Kidney (tissue), 14 donors: ENCODE data around the gene GPR183. TPM values are rescaled to one million over a fixed set of nuclear protein-coding genes. Genes with fewer than 3 reads are reported as not detected.
A peak's percentile ranks its signal among the peaks of the same experiment; 100 is the strongest.

Experiments used
- DNase-seq, 5 donors: peaks; one replicate each; pipeline ENCODE4 v3.0.0-alpha.2; 2013 to 2020
- FAIRE-seq: peaks from 2 replicates; lab custom pipeline; 2012; peaks lifted over from hg19 to GRCh38; lab: Jason Lieb, UNC
- H3K27ac ChIP-seq, 2 donors: one replicate each; pipeline ENCODE4 v1.7.0; 2013; ENCODE audit warnings: low read depth in 2 of 2, low read length in 2 of 2, inconsistent platforms in 1 of 2
- H3K27me3 ChIP-seq: one replicate; pipeline ENCODE4 v1.7.1; 2013; ENCODE audit warnings: low read length, inconsistent platforms; ENCODE audit not compliant: control insufficient read depth, insufficient read depth
- H3K36me3 ChIP-seq, 3 donors: one replicate each; pipeline versions ENCODE4 v1.7.0 to v1.7.1; 2013; ENCODE audit warnings: low read length in 3 of 3, control low read depth in 1 of 3, inconsistent platforms in 1 of 3; ENCODE audit not compliant: insufficient read depth in 3 of 3, control insufficient read depth in 2 of 3
- H3K4me1 ChIP-seq, 3 donors: one replicate each; pipeline versions ENCODE4 v1.7.0 to v1.7.1; 2013; ENCODE audit warnings: low read length in 3 of 3, inconsistent platforms in 1 of 3, low read depth in 1 of 3; ENCODE audit not compliant: control insufficient read depth in 2 of 3, insufficient read depth in 2 of 3
- H3K4me3 ChIP-seq, 3 donors: one replicate each; pipeline versions ENCODE4 v1.7.0 to v1.8.1; 2013; ENCODE audit warnings: low read length in 3 of 3, control low read depth in 1 of 3, inconsistent platforms in 1 of 3
- H3K9ac ChIP-seq, 3 donors: one replicate each; pipeline versions ENCODE4 v1.7.0 to v1.7.1; 2013; ENCODE audit warnings: low read length in 3 of 3, control low read depth in 1 of 3, inconsistent platforms in 1 of 3
- H3K9me3 ChIP-seq, 3 donors: one replicate each; pipeline versions ENCODE4 v1.7.0 to v1.7.1; 2013; ENCODE audit warnings: low read length in 3 of 3, control low read depth in 1 of 3, inconsistent platforms in 1 of 3; ENCODE audit not compliant: control insufficient read depth in 2 of 3, insufficient read depth in 1 of 3
- CTCF ChIP-seq: IDR thresholded peaks from 3 replicates; pipeline ENCODE4 v1.5.1; 2012; ENCODE audit warnings: mild to moderate bottlenecking, moderate library complexity, borderline replicate concordance; ENCODE audit not compliant: insufficient read depth; ENCODE audit errors: extremely low read depth
- intact Hi-C: fragments of 100-400 bp; cut with DNase I; formaldehyde crosslinking; loops from one replicate; pipeline ENCODE4 v1.11.1; 2022
- polyA plus RNA-seq: library from polyadenylated mRNA; stranded (reverse); fragments of 350-450 nt; fragmentation: Illumina TruSeq; extraction: RNeasy Lipid Tissue Mini Kit (QIAGEN cat#74804); gene quantifications from one replicate; pipeline ENCODE4 v1.2.3, GENCODE V29; 2014; ENCODE audit warnings: low read depth, low replicate concordance; ENCODE audit not compliant: insufficient read depth
- total RNA-seq: library from RNA; stranded (reverse); fragmentation: NEBNext Ultra II Directional; extraction: Animal tissue kit (Norgen Biotek cat#: 25700); gene quantifications from one replicate; pipeline ENCODE4 v1.2.1, GENCODE V29; 2021
- donor health status: control.
- donor health status: control.
- donor health status: control.
- donor health status: control.
- donor health status: control.
- donor health status: DM: yes; HTN: yes; CAD: no.
- donor health status: Normal renal cell carcinoma (clear cell type).

The GPR183 gene
- total and polyA plus RNA-seq, 2 donors from 2014 or later: 1.7 to 11.8 TPM

GRCh38 chr13:99265162-99265800 is 41.9 kb downstream of the GPR183 start:
- Histone ChIP-seq H3K36me3 (no peaks in the 10 kb centered on the region), H3K27me3 (no peaks in the 10 kb centered on the region), H3K9me3 (no peaks in the 10 kb centered on the region), H3K4me1 (no peaks in the 10 kb centered on the region), H3K4me3 (no peak overlapping the region), H3K27ac (no peak overlapping the region), H3K9ac (no peak overlapping the region)
- intact Hi-C loops: loop anchor here (5.0 to 10.0 kb wide), 2 partner anchors 90 to 172 kb away; no protein-coding TSS in a partner anchor
- DNase-seq (no peak), FAIRE-seq (no peak)
- no peak for TF ChIP-seq CTCF

- H3K27me3 ChIP-seq: no peaks in the 10 kb centered on the region
- H3K4me3 ChIP-seq: no peak overlapping the region
- FAIRE-seq (no peak), DNase-seq (no peak)
- H3K9ac ChIP-seq: no peak overlapping the region
- no peaks in the 10 kb centered on the region for H3K9me3 ChIP-seq
- H3K36me3 ChIP-seq: no peaks in the 10 kb centered on the region
- TF ChIP-seq CTCF: no peak
- intact Hi-C loops: loop anchor here (10.0 kb wide), 1 partner anchor 89 kb away; no protein-coding TSS in a partner anchor
- no peaks in the 10 kb centered on the region for H3K4me1 ChIP-seq
- no peak overlapping the region for H3K27ac ChIP-seq
Measured at GRCh38 chr13:99264051-99264450, 43.1 kb downstream of the GPR183 start.

GRCh38 chr13:99263126-99263785 is 43.9 kb downstream of the GPR183 start:
- Histone ChIP-seq H3K27me3 (no peaks in the 10 kb centered on the region), H3K36me3 (no peaks in the 10 kb centered on the region), H3K9me3 (no peaks in the 10 kb centered on the region), H3K4me3 (no peak overlapping the region), H3K9ac (no peak overlapping the region), H3K4me1 (no peaks in the 10 kb centered on the region), H3K27ac (no peak overlapping the region)
- DNase-seq (peak in 1 of 5 donors; percentile 67), FAIRE-seq (no peak)
- TF ChIP-seq CTCF: no peak
- intact Hi-C loops: loop anchor here (10.0 kb wide), 1 partner anchor 88 kb away; no protein-coding TSS in a partner anchor
